H1 (cell line): ENCODE measurements around the gene ZFYVE21. TPM values are rescaled to one million over a fixed set of nuclear protein-coding genes. Genes with fewer than 3 reads are reported as not detected.

ENCODE experiments used
- CTCF ChIA-PET: fragments of 300-600 bp; sonication (Branson Sonifier 250); formaldehyde crosslinking; loops from one replicate; lab custom pipeline; 2021; ENCODE audit not compliant: partially characterized antibody; lab: Charles Lee
- POLR2A ChIA-PET: fragments of 300-600 bp; sonication (Branson Sonifier 250); formaldehyde crosslinking; loops from one replicate; lab custom pipeline; 2021; ENCODE audit warnings: inconsistent platforms; ENCODE audit not compliant: partially characterized antibody; lab: Charles Lee
- DNase-seq, 2 experiments: peaks; one replicate each; pipeline versions ENCODE4 v3.0.0 to v3.0.0-alpha.2; 2010 to 2022; ENCODE audit warnings: low spot score in 2 of 2, low read depth in 1 of 2, mixed read lengths in 1 of 2
- FAIRE-seq: peaks from 2 replicates; lab custom pipeline; 2011; peaks lifted over from hg19 to GRCh38; lab: Jason Lieb, UNC
- H2AFZ ChIP-seq: 2 replicates; pipeline ENCODE4 v1.8.1; 2012; ENCODE audit warnings: low read length, inconsistent platforms
- H2AK5ac ChIP-seq: 2 replicates; pipeline ENCODE4 v1.6.1; 2013; ENCODE audit warnings: low read depth, low read length
- H2BK120ac ChIP-seq: replicated peaks from 2 replicates; pipeline ENCODE3; 2013; ENCODE audit warnings: low read depth, low read length, inconsistent platforms
- H2BK12ac ChIP-seq: 2 replicates; pipeline ENCODE4 v1.6.1; 2013; ENCODE audit warnings: low read depth, low read length
- H2BK15ac ChIP-seq: 2 replicates; pipeline ENCODE4 v1.6.1; 2013; ENCODE audit warnings: low read length
- H2BK20ac ChIP-seq: 2 replicates; pipeline ENCODE4 v1.6.1; 2013; ENCODE audit warnings: low read length
- H2BK5ac ChIP-seq: 2 replicates; pipeline ENCODE4 v1.6.1; 2013; ENCODE audit warnings: low read depth, low read length
- H3K14ac ChIP-seq: 2 replicates; pipeline ENCODE4 v1.6.1; 2013; ENCODE audit warnings: inconsistent platforms; ENCODE audit not compliant: insufficient read length
- H3K18ac ChIP-seq: 2 replicates; pipeline ENCODE4 v1.6.1; 2013; ENCODE audit warnings: low read length; ENCODE audit errors: extremely low read depth
- H3K23ac ChIP-seq: 2 replicates; pipeline ENCODE4 v1.6.1; 2013; ENCODE audit warnings: inconsistent platforms; ENCODE audit not compliant: insufficient read length
- H3K23me2 ChIP-seq: 2 replicates; pipeline ENCODE4 v1.6.1; 2013; ENCODE audit warnings: low read depth, low read length
- H3K27ac ChIP-seq: 2 replicates; pipeline ENCODE4 v1.6.1; 2011; ENCODE audit warnings: low read depth, low read length, inconsistent platforms
- H3K27me3 ChIP-seq, 4 experiments: replicated peaks in 1 of 4; 1 replicate in 1 of 4; 2 replicates in 3 of 4; pipeline versions ENCODE4 v1.6.1 to v1.8.1; 2011 to 2013; ENCODE audit warnings: low read length in 3 of 4, mild to moderate bottlenecking in 3 of 4, inconsistent platforms in 2 of 4, mixed read lengths in 2 of 4, moderate library complexity in 1 of 4; ENCODE audit not compliant: control insufficient read depth in 3 of 4, insufficient read depth in 3 of 4; ENCODE audit errors: extremely low read depth in 1 of 4
- H3K36me3 ChIP-seq, 4 experiments: 2 replicates each; pipeline versions ENCODE4 v1.6.1 to v1.8.1; 2011 to 2013; ENCODE audit warnings: mild to moderate bottlenecking in 4 of 4, low read length in 3 of 4, moderate library complexity in 2 of 4, control low read depth in 1 of 4, inconsistent platforms in 1 of 4; ENCODE audit not compliant: insufficient read depth in 4 of 4, control insufficient read depth in 2 of 4
- H3K4ac ChIP-seq: replicated peaks from 2 replicates; pipeline ENCODE3; 2013; ENCODE audit warnings: low read length, low read depth, mixed read lengths, inconsistent platforms; ENCODE audit not compliant: insufficient read length
- H3K4me1 ChIP-seq, 4 experiments: replicated peaks in 1 of 4; 1 replicate in 1 of 4; 2 replicates in 3 of 4; pipeline versions ENCODE4 v1.6.1 to v1.8.1; 2011 to 2013; ENCODE audit warnings: low read length in 3 of 4, inconsistent platforms in 2 of 4, mixed read lengths in 1 of 4; ENCODE audit not compliant: insufficient read depth in 4 of 4, control insufficient read depth in 3 of 4
- H3K4me2 ChIP-seq, 2 experiments: 2 replicates each; pipeline versions ENCODE4 v1.6.1 to v1.8.1; 2011 to 2013; ENCODE audit warnings: low read depth in 2 of 2, low read length in 2 of 2, control low read depth in 1 of 2, inconsistent platforms in 1 of 2, mild to moderate bottlenecking in 1 of 2; ENCODE audit not compliant: insufficient read depth in 1 of 2
- H3K4me3 ChIP-seq, 4 experiments: fragments of 200-600, 300-600 bp in 1 of 4; sonication (generic), shearing (Covaris generic), sonication (Bioruptor Twin) in 1 of 4; 2 replicates each; pipeline versions ENCODE4 v1.5.1 to v1.8.1; 2011 to 2016; ENCODE audit warnings: low read length in 4 of 4, low read depth in 3 of 4, control low read depth in 2 of 4, inconsistent platforms in 2 of 4, mild to moderate bottlenecking in 2 of 4, mixed read lengths in 1 of 4, moderate library complexity in 1 of 4; ENCODE audit not compliant: insufficient read depth in 2 of 4; ENCODE audit errors: extremely low read depth in 1 of 4
- H3K56ac ChIP-seq: replicated peaks from 2 replicates; pipeline ENCODE3; 2013; ENCODE audit warnings: low read depth, mild to moderate bottlenecking, mixed read lengths, low read length, inconsistent platforms; ENCODE audit not compliant: insufficient read length
- H3K79me1 ChIP-seq: 2 replicates; pipeline ENCODE4 v1.6.1; 2013; ENCODE audit warnings: low read depth, low read length, control low read depth
- H3K79me2 ChIP-seq, 2 experiments: 2 replicates each; pipeline versions ENCODE4 v1.6.1 to v1.8.1; 2012 to 2013; ENCODE audit warnings: low read length in 2 of 2, mild to moderate bottlenecking in 2 of 2, inconsistent platforms in 1 of 2; ENCODE audit not compliant: insufficient read depth in 2 of 2, control insufficient read depth in 1 of 2
- H3K9ac ChIP-seq, 4 experiments: replicated peaks in 1 of 4; 1 replicate in 1 of 4; 2 replicates in 3 of 4; pipeline versions ENCODE4 v1.6.1 to v1.8.1; 2011 to 2013; ENCODE audit warnings: low read depth in 3 of 4, low read length in 3 of 4, control low read depth in 2 of 4, mild to moderate bottlenecking in 2 of 4, moderate library complexity in 2 of 4, inconsistent platforms in 1 of 4; ENCODE audit errors: extremely low read depth in 1 of 4
- H3K9me3 ChIP-seq, 2 experiments: 2 replicates each; pipeline versions ENCODE4 v1.6.1 to v1.8.1; 2012 to 2013; ENCODE audit warnings: mild to moderate bottlenecking in 2 of 2, moderate library complexity in 2 of 2, control low read depth in 1 of 2, inconsistent platforms in 1 of 2, low read depth in 1 of 2, low read length in 1 of 2, mixed read lengths in 1 of 2; ENCODE audit not compliant: insufficient read depth in 2 of 2
- H4K20me1 ChIP-seq, 2 experiments: replicated peaks in 1 of 2; 2 replicates each; pipeline versions ENCODE3 to v1.8.1; 2011 to 2013; ENCODE audit warnings: inconsistent platforms in 2 of 2, low read length in 2 of 2, mild to moderate bottlenecking in 1 of 2; ENCODE audit not compliant: insufficient read depth in 2 of 2, control insufficient read depth in 1 of 2
- H4K5ac ChIP-seq: 2 replicates; pipeline ENCODE4 v1.6.1; 2013; ENCODE audit warnings: low read length, low read depth, mixed read lengths, inconsistent platforms; ENCODE audit not compliant: insufficient read length
- H4K8ac ChIP-seq: 2 replicates; pipeline ENCODE4 v1.8.0; 2013; ENCODE audit warnings: mild to moderate bottlenecking, moderate library complexity, low read length, inconsistent platforms; ENCODE audit not compliant: insufficient read depth; ENCODE audit errors: extremely low read depth
- H4K91ac ChIP-seq: replicated peaks from 2 replicates; pipeline ENCODE3; 2013; ENCODE audit warnings: low read length, mixed read lengths, inconsistent platforms; ENCODE audit not compliant: insufficient read length
- CHD2 ChIP-seq: IDR thresholded peaks from 2 replicates; pipeline ENCODE4 v1.6.1; 2012; ENCODE audit warnings: low read length, improper control_type of control experiment
- E2F6 ChIP-seq: IDR thresholded peaks from 2 replicates; pipeline ENCODE4 v1.6.1; 2012; ENCODE audit warnings: inconsistent platforms
- WGBS, 2 experiments: shearing (Covaris generic) in 1 of 2; methylation state at CpG; one replicate each; pipeline versions ENCODE4 v1.1.6 to v1.1.7; 2013 to 2015; ENCODE audit warnings: low lambda C conversion rate in 2 of 2, mixed read lengths in 2 of 2, inconsistent platforms in 1 of 2, low coverage in 1 of 2, missing lambda C conversion rate in 1 of 2; ENCODE audit not compliant: insufficient replicate concordance in 2 of 2, insufficient coverage in 1 of 2, insufficient read length in 1 of 2; ENCODE audit errors: extremely low coverage in 1 of 2, missing lambda C conversion rate in 1 of 2; 5-methylcytosine and 5-hydroxymethylcytosine counted together
- polyA plus RNA-seq, 7 experiments: library from polyadenylated mRNA; depleted of rRNA in 3 of 7; stranded (reverse) in 5 of 7; unstranded in 2 of 7; fragments of >200 nt in 5 of 7; fragments of 200-250 nt in 2 of 7; gene quantifications; 1 replicate in 5 of 7; 2 replicates in 1 of 7; 4 replicates in 1 of 7; pipeline versions ENCODE4 v1.2.1 to v1.2.3, GENCODE V29; 2011 to 2013; ENCODE audit warnings: missing spikeins in 2 of 7, mixed read lengths in 2 of 7
- total RNA-seq: library from RNA; stranded (reverse); fragmentation: NEBNext Ultra II Directional; extraction: Animal tissue kit (Norgen Biotek cat#: 25700); gene quantifications from 2 replicates; pipeline ENCODE4 v1.2.1, GENCODE V29; 2021

Gene ZFYVE21
- total and polyA plus RNA-seq, 2 of the 8 experiments (the other 6 are each of a cell fraction or from before 2014, with no cell fraction given) = 53.4 to 127 TPM

DNA sequence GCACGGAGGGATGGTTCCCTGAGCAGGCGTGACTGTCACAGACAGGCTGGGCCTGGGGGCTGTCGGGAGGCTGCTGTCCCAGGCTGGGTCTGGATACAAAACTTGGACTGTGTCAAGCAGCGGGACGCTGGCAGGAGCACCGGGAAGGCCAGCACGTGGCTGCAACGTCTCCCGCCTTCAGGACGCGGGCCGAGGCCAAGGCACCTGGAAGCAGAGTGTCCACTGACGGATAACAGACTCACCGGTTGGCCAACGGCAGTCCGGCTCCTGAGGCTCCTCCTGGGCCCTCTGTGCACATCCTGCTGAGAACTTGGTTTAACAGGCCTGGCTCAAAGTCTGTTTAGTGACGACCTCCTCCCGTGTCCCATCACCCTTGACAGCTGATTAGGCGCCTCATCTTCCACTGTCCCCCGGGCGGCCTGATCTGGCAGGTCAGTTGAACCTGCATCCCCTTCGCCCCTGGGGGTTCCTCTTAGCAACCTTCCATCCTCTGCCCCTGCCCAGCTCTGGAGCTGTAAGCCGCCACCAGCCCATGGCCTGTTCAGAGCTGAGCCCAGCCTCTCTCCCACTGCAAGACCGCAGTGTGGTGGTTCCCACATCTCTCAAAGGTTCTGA is 2.9 kb upstream of the ZFYVE21 start:
- peaks cover 13% of the 10 kb centered on the region for H3K79me1 ChIP-seq
- no peak overlapping the region for H3K4me2 ChIP-seq
- H4K5ac ChIP-seq = no peak overlapping the region
- ChIA-PET POLR2A (interaction anchor here (0.9 to 1.9 kb wide), 7 partner anchors 8 to 32 kb away, joined by 3 to 8 read pairs (median 3); no protein-coding TSS in a partner anchor), CTCF (interaction anchor here (0.6 to 1.9 kb wide), 5 partner anchors 13 to 197 kb away, joined by 3 to 8 read pairs (median 4); no protein-coding TSS in a partner anchor)
- no peak overlapping the region for H3K18ac ChIP-seq
- H2AFZ ChIP-seq = no peak overlapping the region
- H2BK12ac ChIP-seq = no peak overlapping the region
- no peak overlapping the region for H2BK20ac ChIP-seq
- H4K8ac ChIP-seq = no peak overlapping the region; the same call in 1 of the 2 replicates
- peaks cover 17 to 52% of the 10 kb centered on the region in 2 experiments for H4K20me1 ChIP-seq
- H4K91ac ChIP-seq = no peak overlapping the region
- FAIRE-seq (no peak), DNase-seq (no peak)
- H3K4me3 ChIP-seq = no peak overlapping the region
- H3K27ac ChIP-seq = no peak overlapping the region
- no peak overlapping the region for H3K14ac ChIP-seq
- H3K56ac ChIP-seq = no peak overlapping the region
- peaks cover 0 to 30% of the 10 kb centered on the region in 2 experiments; a peak in 3 of 4 replicates for H3K79me2 ChIP-seq
- H3K4ac ChIP-seq = no peak overlapping the region
- no peak overlapping the region for H2AK5ac ChIP-seq
- no peak overlapping the region for H2BK120ac ChIP-seq
- H3K9ac ChIP-seq = no peak overlapping the region
- H3K36me3 ChIP-seq = peaks cover 9 to 26% (median 15%) of the 10 kb centered on the region in 4 experiments; a peak in 5 of 8 replicates
- no peak overlapping the region for H2BK5ac ChIP-seq
- no peaks in the 10 kb centered on the region for H3K9me3 ChIP-seq
- H3K23ac ChIP-seq = no peak overlapping the region
- WGBS, 2 experiments = 93% methylated on average over 23 of the region's 24 CpGs; no CpG with 5 or more reads in 1 of the 2 experiments
- peaks cover 4% of the 10 kb centered on the region; the same call in 1 of the 2 replicates for H3K23me2 ChIP-seq
- H3K4me1 ChIP-seq = peaks cover 0 to 17% (median 8%) of the 10 kb centered on the region in 4 experiments; a peak in 6 of 7 replicates
- H3K27me3 ChIP-seq = no peaks in the 10 kb centered on the region
- H2BK15ac ChIP-seq = no peak overlapping the region
- no peak for TF ChIP-seq CHD2
- TF ChIP-seq E2F6 = peak; percentile 45; the same call in 1 of the 2 replicates
